Adrenal gland (tissue), 12 donors: Measurements from ENCODE around the gene CBLL1. TPM values are rescaled to one million over a fixed set of nuclear protein-coding genes. Genes with fewer than 3 reads are reported as not detected.

Experiments
- DNase-seq, 7 donors: peaks; one replicate each; pipeline ENCODE4 v3.0.0-alpha.2; 2019 to 2020
- H3K27ac ChIP-seq, 5 donors: fragments of 200-600 bp; sonication (generic) in 4 of 5; 1 replicate in 3 of 5; 2 replicates in 2 of 5; pipeline versions ENCODE4 v1.5.1 to v1.8.0; 2016 to 2020; ENCODE audit warnings: mild to moderate bottlenecking in 1 of 5
- H3K27me3 ChIP-seq: fragments of 200-600 bp; 2 replicates; pipeline ENCODE4 v1.8.0; 2021
- H3K36me3 ChIP-seq, 2 donors: fragments of 200-600 bp; replicated peaks in 1 of 2; 1 replicate in 1 of 2; 2 replicates in 1 of 2; pipeline versions ENCODE4 v1.5.1 to v1.8.0; 2018 to 2022
- H3K4me1 ChIP-seq, 2 donors: fragments of 200-600 bp; replicated peaks in 1 of 2; 1 replicate in 1 of 2; 2 replicates in 1 of 2; pipeline versions ENCODE4 v1.5.1 to v1.8.0; 2018 to 2021
- H3K4me3 ChIP-seq, 4 donors: fragments of 200-600 bp; sonication (generic) in 3 of 4; one replicate each; pipeline ENCODE4 v1.5.1; 2016 to 2018
- H3K9me3 ChIP-seq, 3 donors: fragments of 200-600 bp; sonication (generic) in 1 of 3; replicated peaks in 1 of 3; 1 replicate in 2 of 3; 2 replicates in 1 of 3; pipeline versions ENCODE4 v1.5.1 to v1.8.0; 2016 to 2021
- POLR2A ChIP-seq, 2 donors: fragments of 450-650 bp; IDR thresholded peaks; one replicate each; pipeline ENCODE4 v1.6.1; 2017; ENCODE audit warnings: antibody characterized with exemption in 2 of 2, mild to moderate bottlenecking in 2 of 2, moderate library complexity in 1 of 2
- WGBS, 4 donors: extraction: QIAGEN DNeasy Blood & Tissue Kit in 2 of 4; methylation state at CpG; one replicate each; pipeline versions ENCODE4 v1.1.5 to v1.1.7; 2013 to 2017; 5-methylcytosine and 5-hydroxymethylcytosine counted together
- intact Hi-C, 2 donors: fragments of 100-400 bp; cut with DNase I; formaldehyde crosslinking; loops; one replicate each; pipeline versions ENCODE4 v1.14.1 to v1.15.0; 2022 to 2023
- polyA plus RNA-seq, 3 donors: library from polyadenylated mRNA; stranded (reverse); fragments of 200-250 nt in 2 of 3; fragments of 350-450 nt in 1 of 3; fragmentation: Illumina TruSeq in 1 of 3; extraction: RNeasy Lipid Tissue Mini Kit (QIAGEN cat#74804) in 1 of 3; gene quantifications; one replicate each; pipeline ENCODE4 v1.2.3, GENCODE V29; 2013 to 2014
- total RNA-seq, 9 donors: library from RNA; depleted of rRNA in 4 of 9; stranded (reverse); fragments of >200 nt in 4 of 9; fragments of 120-200 nt in 1 of 9; fragmentation: NEBNext Ultra II Directional in 1 of 9; extraction: Animal tissue kit (Norgen Biotek cat#: 25700) in 1 of 9; gene quantifications; one replicate each; pipeline versions ENCODE4 v1.1.0 to v1.2.4, GENCODE V29; 2013 to 2023
- TF ChIP-seq, protein P1 (sequence below), 6 experiments: fragments of 450-650 bp in 4 of 6; fragments of 200-600 bp in 2 of 6; sonication (generic) in 1 of 6; IDR thresholded peaks; 1 replicate in 5 of 6; 2 replicates in 1 of 6; pipeline versions ENCODE4 v1.5.1 to v1.8.0; 2016 to 2021; ENCODE audit warnings: antibody characterized with exemption in 6 of 6, mild to moderate bottlenecking in 2 of 6, moderate library complexity in 1 of 6
- donor health status: healthy with polysubstance abuse.
- donor health status: Bipolar disorder and iron deficiency.
- donor health status: DM: yes; HTN: yes; CAD: no.
- donor health status: DM: no; HTN: no; CAD: no.
- donor health status: DM: no; HTN: no; CAD: no.
- donor health status: DM: yes; HTN: yes; CAD: no.

The CBLL1 gene
- total and polyA plus RNA-seq, 12 donors = 4.0 to 34.1 (median 19.8) TPM

DNA sequence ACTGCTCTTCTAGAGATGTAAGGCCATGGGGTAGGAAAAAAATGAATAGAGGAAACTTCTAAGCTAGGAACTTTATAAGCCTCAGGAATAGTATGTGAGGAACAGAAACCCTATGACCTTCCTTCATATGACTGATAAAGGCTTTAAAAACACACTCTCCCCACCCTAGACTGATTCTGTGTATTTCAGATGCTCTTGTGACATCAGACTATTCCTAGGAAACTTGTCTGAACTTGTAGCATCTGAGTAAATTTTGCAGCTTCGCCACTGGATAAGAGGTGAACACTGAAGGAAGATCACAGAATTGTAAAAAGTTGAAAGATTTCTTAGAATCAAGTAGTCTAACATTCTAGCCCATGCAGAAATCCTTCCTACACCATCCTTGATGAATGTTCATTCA, 31.0 kb upstream of the CBLL1 start:
- intact Hi-C loops = no loop called here
- H3K4me1 ChIP-seq = no peaks in the 10 kb centered on the region
- no peaks in the 10 kb centered on the region for H3K27me3 ChIP-seq
- H3K36me3 ChIP-seq = no peaks in the 10 kb centered on the region
- H3K27ac ChIP-seq = no peak overlapping the region
- H3K9me3 ChIP-seq = no peaks in the 10 kb centered on the region
- DNase-seq = no peak
- no peak overlapping the region for H3K4me3 ChIP-seq
- TF ChIP-seq, protein P1, sequence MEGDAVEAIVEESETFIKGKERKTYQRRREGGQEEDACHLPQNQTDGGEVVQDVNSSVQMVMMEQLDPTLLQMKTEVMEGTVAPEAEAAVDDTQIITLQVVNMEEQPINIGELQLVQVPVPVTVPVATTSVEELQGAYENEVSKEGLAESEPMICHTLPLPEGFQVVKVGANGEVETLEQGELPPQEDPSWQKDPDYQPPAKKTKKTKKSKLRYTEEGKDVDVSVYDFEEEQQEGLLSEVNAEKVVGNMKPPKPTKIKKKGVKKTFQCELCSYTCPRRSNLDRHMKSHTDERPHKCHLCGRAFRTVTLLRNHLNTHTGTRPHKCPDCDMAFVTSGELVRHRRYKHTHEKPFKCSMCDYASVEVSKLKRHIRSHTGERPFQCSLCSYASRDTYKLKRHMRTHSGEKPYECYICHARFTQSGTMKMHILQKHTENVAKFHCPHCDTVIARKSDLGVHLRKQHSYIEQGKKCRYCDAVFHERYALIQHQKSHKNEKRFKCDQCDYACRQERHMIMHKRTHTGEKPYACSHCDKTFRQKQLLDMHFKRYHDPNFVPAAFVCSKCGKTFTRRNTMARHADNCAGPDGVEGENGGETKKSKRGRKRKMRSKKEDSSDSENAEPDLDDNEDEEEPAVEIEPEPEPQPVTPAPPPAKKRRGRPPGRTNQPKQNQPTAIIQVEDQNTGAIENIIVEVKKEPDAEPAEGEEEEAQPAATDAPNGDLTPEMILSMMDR (IDR thresholded peaks at IDR 0.05) = no peak
- TF ChIP-seq POLR2A (IDR thresholded peaks at IDR 0.05) = no peak
- WGBS, 4 donors = 93 to 95% (median 95%) methylated on average over 1 of the region's 1 CpG

DNA sequence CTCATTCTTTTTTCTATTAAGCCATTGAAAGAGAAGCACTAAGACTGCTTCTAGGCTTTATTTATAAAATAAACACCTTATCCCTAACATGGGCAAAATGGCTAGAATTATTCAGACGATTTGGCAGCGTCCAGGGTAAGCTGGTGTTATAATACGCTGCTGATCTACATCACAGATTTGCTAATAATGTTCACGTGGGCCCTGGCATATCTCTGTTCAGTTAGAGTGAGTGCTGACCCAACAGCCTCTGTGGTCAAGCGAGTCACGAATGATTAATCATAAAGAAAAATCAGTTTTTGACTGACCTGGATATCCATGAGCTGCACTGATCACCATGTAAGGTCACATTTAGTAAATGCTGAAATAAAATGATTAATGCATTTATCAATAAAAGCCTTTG, 28.4 kb upstream of the CBLL1 start:
- TF ChIP-seq, protein P1 (IDR thresholded peaks at IDR 0.05) = no peak
- intact Hi-C loops = no loop called here
- Histone ChIP-seq H3K9me3 (no peaks in the 10 kb centered on the region), H3K36me3 (no peaks in the 10 kb centered on the region), H3K4me3 (no peak overlapping the region), H3K4me1 (no peaks in the 10 kb centered on the region), H3K27me3 (no peaks in the 10 kb centered on the region), H3K27ac (no peak overlapping the region)
- 73 to 87% (median 80%) methylated on average over 6 of the region's 6 CpGs for WGBS, 4 donors
- DNase-seq = no peak

DNA sequence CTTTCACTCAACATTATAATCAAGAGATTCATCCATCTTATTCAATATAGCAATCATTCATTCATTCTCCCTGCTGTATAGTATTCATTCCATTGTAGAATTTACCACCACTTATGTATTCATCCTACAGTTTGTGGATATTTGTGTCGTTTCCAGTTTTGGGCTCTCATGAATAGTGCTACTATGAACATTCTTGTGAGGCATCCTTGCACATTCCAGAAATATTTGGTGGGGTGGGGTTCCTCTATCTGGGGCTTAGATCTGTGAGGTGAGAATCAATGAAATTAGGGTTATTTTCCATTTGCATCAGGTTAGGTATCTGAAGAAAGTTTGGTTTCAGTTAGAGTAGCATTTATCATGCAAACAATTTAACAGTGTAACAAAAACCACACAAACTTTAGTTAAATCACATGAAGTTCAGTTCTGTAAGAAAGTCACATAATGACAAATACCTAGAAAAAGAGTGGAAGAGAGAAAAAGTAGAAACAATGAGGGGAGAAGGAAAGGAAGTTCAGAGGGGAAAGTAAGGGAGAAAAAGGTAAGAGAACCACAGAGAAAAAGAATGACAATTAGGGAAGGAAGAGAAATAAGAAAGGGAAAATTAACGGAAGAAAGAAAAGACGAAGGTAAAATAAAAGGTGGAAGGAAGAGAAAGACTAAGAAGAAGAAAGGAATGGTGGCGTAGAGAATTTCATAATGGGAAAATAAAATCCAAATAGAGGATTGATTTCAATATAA, 25.3 kb upstream of the CBLL1 start:
- Histone ChIP-seq H3K27ac (no peak overlapping the region), H3K9me3 (no peaks in the 10 kb centered on the region), H3K27me3 (no peaks in the 10 kb centered on the region), H3K4me3 (no peak overlapping the region), H3K36me3 (no peaks in the 10 kb centered on the region), H3K4me1 (no peaks in the 10 kb centered on the region)
- TF ChIP-seq, protein P1 (IDR thresholded peaks at IDR 0.05) = no peak
- TF ChIP-seq POLR2A (IDR thresholded peaks at IDR 0.05) = no peak
- no peak for DNase-seq
- 81 to 86% (median 84%) methylated on average over 4 of the region's 4 CpGs for WGBS, 4 donors
- intact Hi-C loops = no loop called here

DNA sequence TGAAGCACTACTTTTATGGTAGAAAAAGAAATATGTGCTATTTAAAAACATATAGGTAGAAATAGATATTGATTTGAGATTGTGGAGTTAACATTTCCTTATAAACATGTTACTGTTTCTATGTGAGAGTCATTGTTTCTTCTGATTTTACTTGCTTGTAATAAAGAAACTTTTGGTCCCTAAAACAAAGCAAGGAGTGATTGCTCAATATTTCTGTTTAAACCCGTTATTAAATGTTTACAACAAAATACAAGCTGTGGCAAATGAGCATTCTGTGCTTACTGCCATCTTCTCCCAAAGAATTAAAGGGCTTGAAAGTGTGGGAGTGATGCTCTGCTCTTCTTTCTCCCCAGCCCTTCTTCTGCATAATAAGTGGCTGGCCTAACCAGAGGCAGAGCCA, 22.7 kb upstream of the CBLL1 start:
- WGBS, 4 donors = 60 to 77% (median 67%) methylated on average over 1 of the region's 1 CpG
- DNase-seq = no peak
- TF ChIP-seq, protein P1 (IDR thresholded peaks at IDR 0.05) = no peak
- TF ChIP-seq POLR2A (IDR thresholded peaks at IDR 0.05) = no peak
- Histone ChIP-seq H3K27me3 (no peaks in the 10 kb centered on the region), H3K9me3 (no peaks in the 10 kb centered on the region), H3K4me3 (no peak overlapping the region), H3K27ac (no peak overlapping the region), H3K36me3 (no peaks in the 10 kb centered on the region), H3K4me1 (no peaks in the 10 kb centered on the region)
- intact Hi-C loops = loop anchor here (10.0 kb wide), 2 partner anchors 256 to 516 kb away; no protein-coding TSS in a partner anchor
